RWPE2 (cell line): ENCODE data around the gene OVCA2.

Experiments
- ATAC-seq: fragments of 200-7000 bp; cut with Tn5 transposase; 3 replicates; pipeline ENCODE4 v1.9.1; 2021; ENCODE audit warnings: low read depth
- DNase-seq: peaks from one replicate; pipeline ENCODE4 v3.0.0-alpha.2; 2020; ENCODE audit warnings: low spot score
- H3K27ac ChIP-seq: fragments of 450-650 bp; 2 replicates; pipeline ENCODE4 v1.5.1; 2017; ENCODE audit warnings: mild to moderate bottlenecking; ENCODE audit not compliant: poor library complexity, severe bottlenecking
- H3K27me3 ChIP-seq: fragments of 250-450 bp; sonication (Bioruptor Pico); 2 replicates; pipeline ENCODE4 v1.5.1; 2021; ENCODE audit warnings: mild to moderate bottlenecking, moderate library complexity; ENCODE audit not compliant: insufficient read depth, poor library complexity, severe bottlenecking
- H3K36me3 ChIP-seq: fragments of 250-450 bp; sonication (Bioruptor Pico); 2 replicates; pipeline ENCODE4 v1.5.1; 2020; ENCODE audit warnings: low read depth, mild to moderate bottlenecking, moderate library complexity
- H3K4me1 ChIP-seq: fragments of 250-450 bp; sonication (Bioruptor Pico); 2 replicates; pipeline ENCODE4 v1.5.1; 2021; ENCODE audit warnings: mild to moderate bottlenecking, moderate library complexity; ENCODE audit not compliant: insufficient read depth, poor library complexity, severe bottlenecking
- H3K4me3 ChIP-seq: fragments of 250-450 bp; sonication (Bioruptor Pico); 2 replicates; pipeline ENCODE4 v1.5.1; 2021; ENCODE audit warnings: mild to moderate bottlenecking, moderate library complexity; ENCODE audit not compliant: severe bottlenecking
- H3K9me3 ChIP-seq: fragments of 250-450 bp; sonication (Bioruptor Pico); 2 replicates; pipeline ENCODE4 v1.5.1; 2021; ENCODE audit warnings: mild to moderate bottlenecking, moderate library complexity; ENCODE audit not compliant: severe bottlenecking
- CTCF ChIP-seq: fragments of 450-650 bp; IDR thresholded peaks from one replicate; pipeline ENCODE4 v1.5.1; 2017; ENCODE audit warnings: mild to moderate bottlenecking, moderate library complexity; ENCODE audit not compliant: poor library complexity, severe bottlenecking

The OVCA2 gene

DNA sequence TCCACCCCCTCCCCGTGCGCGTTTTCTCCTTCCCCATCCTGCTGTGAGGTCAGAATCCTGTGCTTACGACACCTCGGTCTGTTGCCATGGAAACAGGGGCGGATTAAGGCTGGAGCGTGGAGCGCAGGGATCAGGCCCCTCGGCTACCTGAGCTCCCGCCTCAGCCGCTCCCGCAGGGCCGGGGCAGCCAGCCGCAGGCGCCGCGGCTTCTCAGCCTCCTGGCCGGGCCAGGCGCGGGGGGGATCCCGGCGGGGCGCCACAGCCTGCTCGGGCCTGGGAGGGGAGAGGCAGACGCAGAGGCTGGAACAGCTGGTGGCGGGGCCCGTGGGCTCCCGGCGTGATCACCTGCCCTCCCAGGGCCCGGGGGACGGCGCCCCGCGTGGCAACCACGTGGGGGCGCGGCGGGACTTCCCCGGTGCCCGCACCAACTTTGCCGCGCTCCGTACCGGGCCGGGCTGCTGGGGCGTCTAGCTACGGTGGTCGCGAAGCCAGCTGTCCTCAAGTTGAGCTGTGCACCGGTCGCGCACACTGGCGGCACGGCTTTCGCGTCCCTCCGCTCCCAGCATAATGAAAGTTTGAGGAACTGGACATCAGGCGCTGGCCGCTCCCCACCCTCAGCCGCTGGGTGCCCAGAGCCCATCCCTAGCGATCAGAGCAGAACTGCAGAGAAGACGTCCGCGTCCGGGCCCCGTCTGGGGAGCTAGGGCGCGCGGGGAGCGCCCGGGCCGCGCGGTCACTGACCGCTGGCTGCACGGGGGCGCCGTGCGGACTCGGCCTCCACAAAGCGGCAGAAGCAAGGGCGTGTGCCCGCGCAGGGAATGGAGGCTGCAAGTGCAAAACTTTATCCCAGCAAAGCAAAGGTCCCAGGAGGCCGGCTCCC is 17.9 kb upstream of the OVCA2 start:
- peak; percentile 10 for TF ChIP-seq CTCF
- ATAC-seq (0 out of 3 replicates have a peak, but pooled peaks have one; percentile 7), DNase-seq (no peak)
- H3K9me3 ChIP-seq = no peaks in the 10 kb centered on the region
- no peak overlapping the region for H3K27ac ChIP-seq
- peak overlapping the region; percentile 34 for H3K4me3 ChIP-seq
- peaks cover 30% of the 10 kb centered on the region for H3K27me3 ChIP-seq
- H3K36me3 ChIP-seq = no peaks in the 10 kb centered on the region
- H3K4me1 ChIP-seq = no peaks in the 10 kb centered on the region

- no peaks in the 10 kb centered on the region for H3K36me3 ChIP-seq
- DNase-seq (no peak), ATAC-seq (no peak)
- TF ChIP-seq CTCF = no peak
- peaks cover 30% of the 10 kb centered on the region for H3K27me3 ChIP-seq
- no peaks in the 10 kb centered on the region for H3K4me1 ChIP-seq
- H3K4me3 ChIP-seq = peak overlapping the region; percentile 34
- H3K9me3 ChIP-seq = no peaks in the 10 kb centered on the region
- no peak overlapping the region for H3K27ac ChIP-seq
Measured at GRCh38 chr17:2024572-2025219, 17.1 kb upstream of the OVCA2 start.

GRCh38 chr17:2025220-2025621 is 16.6 kb upstream of the OVCA2 start, which contains the start of gene RTN4RL1:
RTN4RL1 (minus strand) TSS chr17:2025334; CDS start chr17:2024865, 469 bp downstream.
- no peaks in the 10 kb centered on the region for H3K9me3 ChIP-seq
- H3K27me3 ChIP-seq = peaks cover 30% of the 10 kb centered on the region
- no peaks in the 10 kb centered on the region for H3K4me1 ChIP-seq
- TF ChIP-seq CTCF = no peak
- no peaks in the 10 kb centered on the region for H3K36me3 ChIP-seq
- H3K4me3 ChIP-seq = peak within 1 kb of the TSS; percentile 34
- DNase-seq (no peak), ATAC-seq (peak; percentile 52)
- H3K27ac ChIP-seq = no peak within 1 kb of the TSS

DNA sequence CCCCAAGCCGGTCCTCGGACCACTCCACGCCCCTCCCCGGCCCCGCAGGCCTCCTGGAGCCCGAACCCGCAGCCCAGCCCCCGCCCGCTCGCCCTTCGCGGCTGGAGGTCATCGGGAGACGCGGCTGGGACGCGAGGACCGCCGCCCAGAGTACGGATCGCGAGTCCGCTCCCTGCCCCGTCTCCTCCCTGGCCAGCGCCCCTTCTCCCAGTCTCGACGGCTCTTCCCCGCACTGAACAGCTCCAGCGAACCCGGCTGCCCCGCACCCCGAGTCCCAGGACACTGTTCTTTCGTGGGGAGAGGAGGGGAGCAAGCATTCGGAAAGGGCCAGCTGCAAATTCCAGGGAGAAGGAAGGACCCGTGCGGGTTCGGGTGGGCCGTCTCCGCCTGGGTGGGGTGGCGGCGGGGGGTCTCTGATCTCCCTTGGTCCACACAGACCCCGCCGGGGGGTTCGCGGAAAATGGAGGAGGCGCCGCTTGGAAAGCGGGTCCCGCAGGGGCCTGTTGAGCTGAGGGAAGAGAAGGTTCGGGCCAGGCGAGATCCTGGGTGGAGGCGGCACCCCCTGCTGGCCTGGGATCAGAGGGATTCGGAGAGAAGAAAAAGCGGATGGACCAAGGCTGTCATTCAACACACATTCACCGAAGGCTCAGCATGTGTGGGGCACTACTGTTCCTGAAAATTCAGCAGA is 16.1 kb upstream of the OVCA2 start:
- Histone ChIP-seq H3K4me1 (peaks cover under 1% of the 10 kb centered on the region), H3K4me3 (peak overlapping the region; percentile 34), H3K9me3 (no peaks in the 10 kb centered on the region), H3K27ac (no peak overlapping the region), H3K27me3 (peaks cover 30% of the 10 kb centered on the region), H3K36me3 (no peaks in the 10 kb centered on the region)
- DNase-seq (no peak), ATAC-seq (peak; percentile 53)
- TF ChIP-seq CTCF = peak; percentile 88
